HepG2 (cell line): Measurements from ENCODE around the gene RABGAP1L. TPM values are rescaled to one million over a fixed set of nuclear protein-coding genes. Genes with fewer than 3 reads are reported as not detected.

Experiments
- ATAC-seq: fragments of 200-7000 bp; cut with Tn5 transposase; 3 replicates; pipeline ENCODE4 v1.9.1; 2020; ENCODE audit warnings: mild to moderate bottlenecking, moderate library complexity
- BruUV-seq: library from RNA; stranded (reverse); fragments of 400-500 nt; replicated peaks from 2 replicates; lab custom pipeline; 2021; lab: Mats Ljungman, UMichigan
- CTCF ChIA-PET: fragments of 300-600 bp; formaldehyde crosslinking; extraction: SDS; loops from one replicate; lab custom pipeline; 2021; ENCODE audit warnings: low total read pairs, inconsistent platforms, low intra/inter-chr PET ratio; lab: Yijun Ruan, JAX
- POLR2A ChIA-PET: fragments of 350-600 bp; sonication (Branson Sonifier 250); formaldehyde crosslinking; loops from one replicate; lab custom pipeline; 2020; ENCODE audit warnings: antibody characterized with exemption, inconsistent platforms; lab: Yijun Ruan, JAX
- DNase-seq: peaks from one replicate; pipeline ENCODE4 v3.0.0-alpha.2; 2015; ENCODE audit warnings: low spot score
- FAIRE-seq: peaks from 3 replicates; lab custom pipeline; 2011; peaks lifted over from hg19 to GRCh38; lab: Jason Lieb, UNC
- H2AFZ ChIP-seq: one replicate; pipeline ENCODE4 v1.6.1; 2011; ENCODE audit warnings: low read length, inconsistent platforms
- H3K27ac ChIP-seq: fragments of 300-600 bp; 3 replicates; pipeline ENCODE4 v1.8.0; 2011; ENCODE audit warnings: mixed run types, mild to moderate bottlenecking, mixed read lengths, low read length, inconsistent platforms; ENCODE audit not compliant: insufficient read depth; ENCODE audit errors: extremely low read length
- H3K27me3 ChIP-seq, 2 experiments: fragments of 200-600 bp in 1 of 2; 2 replicates in 1 of 2; 3 replicates in 1 of 2; pipeline versions ENCODE4 v1.6.0 to v1.8.0; 2011; ENCODE audit warnings: low read length in 2 of 2, mild to moderate bottlenecking in 2 of 2, moderate library complexity in 2 of 2, inconsistent platforms in 1 of 2; ENCODE audit not compliant: insufficient read depth in 2 of 2, control insufficient read depth in 1 of 2
- H3K36me3 ChIP-seq, 2 experiments: fragments of 200-600 bp in 1 of 2; replicated peaks in 1 of 2; 2 replicates in 1 of 2; 3 replicates in 1 of 2; pipeline versions ENCODE4 v1.5.1 to v1.8.0; 2011; ENCODE audit warnings: low read length in 2 of 2, inconsistent platforms in 1 of 2; ENCODE audit not compliant: insufficient read depth in 2 of 2, control insufficient read depth in 1 of 2
- H3K4me1 ChIP-seq: 2 replicates; pipeline ENCODE4 v1.5.1; 2012; ENCODE audit warnings: low read length, inconsistent platforms; ENCODE audit not compliant: insufficient read depth
- H3K4me2 ChIP-seq: 2 replicates; pipeline ENCODE4 v1.6.0; 2011; ENCODE audit warnings: low read depth, low read length, inconsistent platforms
- H3K4me3 ChIP-seq, 3 experiments: fragments of 200-600 bp in 1 of 3; sonication (generic), shearing (Covaris generic) in 1 of 3; replicated peaks in 1 of 3; 2 replicates each; pipeline ENCODE4 v1.5.1; 2011 to 2016; ENCODE audit warnings: low read length in 3 of 3, inconsistent platforms in 2 of 3, low read depth in 2 of 3, mild to moderate bottlenecking in 2 of 3, control low read depth in 1 of 3, mixed read lengths in 1 of 3; ENCODE audit not compliant: insufficient read depth in 1 of 3
- H3K79me2 ChIP-seq: one replicate; pipeline ENCODE4 v1.6.1; 2011; ENCODE audit warnings: low read length, inconsistent platforms; ENCODE audit not compliant: insufficient read depth
- H3K9ac ChIP-seq: 2 replicates; pipeline ENCODE4 v1.6.0; 2011; ENCODE audit warnings: mild to moderate bottlenecking, low read depth, low read length, inconsistent platforms; ENCODE audit not compliant: insufficient read depth
- H3K9me3 ChIP-seq: 2 replicates; pipeline ENCODE4 v1.5.1; 2012; ENCODE audit warnings: mild to moderate bottlenecking, low read length
- H4K20me1 ChIP-seq: 2 replicates; pipeline ENCODE4 v1.6.0; 2011; ENCODE audit warnings: inconsistent platforms, mild to moderate bottlenecking, low read length, moderate library complexity; ENCODE audit not compliant: insufficient read depth
- ELF3 ChIP-seq: IDR thresholded peaks from 2 replicates; pipeline ENCODE4 v1.6.1; 2016; ENCODE audit warnings: missing genetic modification reagents, missing compliant biosample characterization
- HMG20B ChIP-seq: conservative IDR thresholded peaks from 2 replicates; pipeline ENCODE4 v1.6.1; 2016; ENCODE audit warnings: missing genetic modification reagents, missing compliant biosample characterization
- KDM6A ChIP-seq: IDR thresholded peaks from 2 replicates; pipeline ENCODE4 v1.6.1; 2016; ENCODE audit warnings: low read depth
- KIAA2018 ChIP-seq: sonication (generic); formaldehyde crosslinking; IDR thresholded peaks from 2 replicates; pipeline ENCODE4 v1.5.0; 2020; ENCODE audit warnings: mild to moderate bottlenecking, missing genetic modification reagents, borderline replicate concordance
- PAX8 ChIP-seq: sonication (generic); formaldehyde crosslinking; IDR thresholded peaks from 2 replicates; pipeline ENCODE4 v1.8.0; 2022; ENCODE audit warnings: mild to moderate bottlenecking, missing genetic modification reagents, borderline replicate concordance
- PRPF4 ChIP-seq: fragments of 200-400 bp; formaldehyde crosslinking; IDR thresholded peaks from 2 replicates; pipeline ENCODE4 v1.6.1; 2016; ENCODE audit warnings: low read length, low read depth; ENCODE audit not compliant: poor library complexity, severe bottlenecking
- RFX3 ChIP-seq: IDR thresholded peaks from 2 replicates; pipeline ENCODE4 v1.6.1; 2016; ENCODE audit warnings: missing biosample characterization, missing genetic modification reagents
- SPEN ChIP-seq: sonication (generic); formaldehyde crosslinking; IDR thresholded peaks from 2 replicates; pipeline ENCODE4 v1.5.1; 2020; ENCODE audit warnings: low read depth, mild to moderate bottlenecking, missing genetic modification reagents
- TEAD3 ChIP-seq: optimal IDR thresholded peaks from 2 replicates; pipeline ENCODE3; 2016; ENCODE audit warnings: borderline replicate concordance
- ZFP62 ChIP-seq: sonication (generic); formaldehyde crosslinking; IDR thresholded peaks from 2 replicates; pipeline ENCODE4 v1.4.0; 2020; ENCODE audit warnings: missing genetic modification reagents
- ZNF569 ChIP-seq: sonication (generic); formaldehyde crosslinking; IDR thresholded peaks from 2 replicates; pipeline ENCODE4 v1.5.0; 2020; ENCODE audit warnings: mild to moderate bottlenecking, missing genetic modification reagents, moderate library complexity, borderline replicate concordance
- WGBS: methylation state at CpG from one replicate; pipeline ENCODE4 v1.1.6; 2017; ENCODE audit warnings: low lambda C conversion rate; 5-methylcytosine and 5-hydroxymethylcytosine counted together
- in situ Hi-C: cut with HindIII; loops from 2 replicates; pipeline ENCODE4 v1.10.0; 2017; ENCODE audit warnings: low pct_unique_long_range_greater_than_20kb; ENCODE audit not compliant: extremely low pct_ligation_motif_present
- intact Hi-C: fragments of 100-400 bp; cut with micrococcal nuclease; formaldehyde crosslinking; loops from one replicate; pipeline ENCODE4 v1.10.0; 2022; ENCODE audit not compliant: unreplicated experiment
- polyA plus RNA-seq, 8 experiments: library from polyadenylated mRNA; depleted of rRNA in 3 of 8; stranded (reverse) in 7 of 8; unstranded in 1 of 8; fragments of >200 nt; fragmentation: Illumina TruSeq in 4 of 8; extraction: Trizol in 4 of 8; gene quantifications; 2 replicates each; pipeline versions ENCODE4 v1.2.1 to v1.2.3, GENCODE V29; 2011 to 2016; ENCODE audit warnings: low read depth in 4 of 8, missing spikeins in 1 of 8, mixed read lengths in 1 of 8; ENCODE audit not compliant: insufficient read depth in 1 of 8
- total RNA-seq, 5 experiments: library from RNA; depleted of rRNA; stranded (reverse); fragments of >200 nt; fragmentation: Illumina TruSeq; extraction: Trizol; gene quantifications; 2 replicates each; pipeline ENCODE4 v1.2.3, GENCODE V29; 2016; ENCODE audit warnings: low read depth in 1 of 5
- TF ChIP-seq, protein P1 (sequence below): sonication (generic); formaldehyde crosslinking; conservative IDR thresholded peaks from 2 replicates; pipeline ENCODE4 v1.8.0; 2022; ENCODE audit warnings: mild to moderate bottlenecking, moderate library complexity, missing genetic modification reagents
- TF ChIP-seq, protein P2 (sequence below): sonication (generic); formaldehyde crosslinking; IDR thresholded peaks from 2 replicates; pipeline ENCODE4 v1.5.0; 2020; ENCODE audit warnings: mild to moderate bottlenecking, missing genetic modification reagents

RABGAP1L gene
- total and polyA plus RNA-seq, 2 of the 13 experiments (the other 11 are each of a cell fraction or from before 2014, with no cell fraction given) = 7.9 to 22.6 TPM

DNA sequence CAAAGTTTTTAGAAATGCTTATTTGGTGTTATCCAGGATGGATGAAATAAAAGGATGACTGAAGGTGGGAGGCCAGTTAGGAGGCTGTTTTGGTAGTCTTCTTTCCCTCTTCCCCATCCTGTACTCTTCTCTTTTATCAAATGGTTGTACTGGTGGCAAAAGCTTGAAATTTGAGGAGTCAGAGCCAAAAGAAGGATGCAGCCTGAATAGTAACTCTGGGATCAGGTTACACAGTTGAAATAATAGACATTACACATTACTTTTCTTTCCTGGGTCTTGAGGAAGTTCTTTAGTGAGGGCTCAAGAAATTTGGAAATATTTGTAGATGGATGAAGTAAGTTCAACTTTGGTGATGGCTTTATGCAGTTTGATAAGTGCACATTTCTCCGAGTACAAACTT lies 397.1 kb downstream of the RABGAP1L start:
- BruUV-seq = no TSS peak
- CTCF ChIA-PET = no interaction called here
- in situ Hi-C loops = no loop called here

More for the DNA sequence above, 397.1 kb downstream of the RABGAP1L start:
- Histone ChIP-seq H3K4me3 (no peak overlapping the region), H3K27ac (no peak overlapping the region), H3K79me2 (no peaks in the 10 kb centered on the region), H2AFZ (no peak overlapping the region), H3K4me1 (peaks cover 9% of the 10 kb centered on the region), H3K27me3 (no peaks in the 10 kb centered on the region), H3K36me3 (no peaks in the 10 kb centered on the region), H3K9me3 (no peaks in the 10 kb centered on the region), H3K4me2 (no peak overlapping the region), H4K20me1 (no peaks in the 10 kb centered on the region), H3K9ac (no peak overlapping the region)
- FAIRE-seq (no peak), DNase-seq (no peak), ATAC-seq (no peak)
- POLR2A ChIA-PET = no interaction called here
- intact Hi-C loops = no loop called here
- TF ChIP-seq ZFP62 (CRISPR knock-in tag) = no peak
- TF ChIP-seq RFX3 = no peak
- TF ChIP-seq, protein P1, sequence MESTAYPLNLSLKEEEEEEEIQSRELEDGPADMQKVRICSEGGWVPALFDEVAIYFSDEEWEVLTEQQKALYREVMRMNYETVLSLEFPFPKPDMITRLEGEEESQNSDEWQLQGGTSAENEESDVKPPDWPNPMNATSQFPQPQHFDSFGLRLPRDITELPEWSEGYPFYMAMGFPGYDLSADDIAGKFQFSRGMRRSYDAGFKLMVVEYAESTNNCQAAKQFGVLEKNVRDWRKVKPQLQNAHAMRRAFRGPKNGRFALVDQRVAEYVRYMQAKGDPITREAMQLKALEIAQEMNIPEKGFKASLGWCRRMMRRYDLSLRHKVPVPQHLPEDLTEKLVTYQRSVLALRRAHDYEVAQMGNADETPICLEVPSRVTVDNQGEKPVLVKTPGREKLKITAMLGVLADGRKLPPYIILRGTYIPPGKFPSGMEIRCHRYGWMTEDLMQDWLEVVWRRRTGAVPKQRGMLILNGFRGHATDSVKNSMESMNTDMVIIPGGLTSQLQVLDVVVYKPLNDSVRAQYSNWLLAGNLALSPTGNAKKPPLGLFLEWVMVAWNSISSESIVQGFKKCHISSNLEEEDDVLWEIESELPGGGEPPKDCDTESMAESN (CRISPR knock-in tag) = no peak
- TF ChIP-seq KIAA2018 = no peak
- no peak for TF ChIP-seq ZNF569 (CRISPR knock-in tag)
- TF ChIP-seq SPEN (CRISPR knock-in tag) = no peak
- TF ChIP-seq TEAD3 (CRISPR knock-in tag) = no peak
- no peak for TF ChIP-seq PRPF4
- TF ChIP-seq, protein P2, sequence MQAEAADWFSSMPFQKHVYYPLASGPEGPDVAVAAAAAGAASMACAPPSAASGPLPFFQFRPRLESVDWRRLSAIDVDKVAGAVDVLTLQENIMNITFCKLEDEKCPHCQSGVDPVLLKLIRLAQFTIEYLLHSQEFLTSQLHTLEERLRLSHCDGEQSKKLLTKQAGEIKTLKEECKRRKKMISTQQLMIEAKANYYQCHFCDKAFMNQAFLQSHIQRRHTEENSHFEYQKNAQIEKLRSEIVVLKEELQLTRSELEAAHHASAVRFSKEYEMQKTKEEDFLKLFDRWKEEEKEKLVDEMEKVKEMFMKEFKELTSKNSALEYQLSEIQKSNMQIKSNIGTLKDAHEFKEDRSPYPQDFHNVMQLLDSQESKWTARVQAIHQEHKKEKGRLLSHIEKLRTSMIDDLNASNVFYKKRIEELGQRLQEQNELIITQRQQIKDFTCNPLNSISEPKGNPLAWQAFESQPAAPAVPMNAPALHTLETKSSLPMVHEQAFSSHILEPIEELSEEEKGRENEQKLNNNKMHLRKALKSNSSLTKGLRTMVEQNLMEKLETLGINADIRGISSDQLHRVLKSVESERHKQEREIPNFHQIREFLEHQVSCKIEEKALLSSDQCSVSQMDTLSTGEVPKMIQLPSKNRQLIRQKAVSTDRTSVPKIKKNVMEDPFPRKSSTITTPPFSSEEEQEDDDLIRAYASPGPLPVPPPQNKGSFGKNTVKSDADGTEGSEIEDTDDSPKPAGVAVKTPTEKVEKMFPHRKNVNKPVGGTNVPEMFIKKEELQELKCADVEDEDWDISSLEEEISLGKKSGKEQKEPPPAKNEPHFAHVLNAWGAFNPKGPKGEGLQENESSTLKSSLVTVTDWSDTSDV (CRISPR knock-in tag) = no peak
- no peak for TF ChIP-seq PAX8 (CRISPR knock-in tag)
- TF ChIP-seq HMG20B (CRISPR knock-in tag) = no peak
- no peak for TF ChIP-seq KDM6A (CRISPR knock-in tag)
- TF ChIP-seq ELF3 (CRISPR knock-in tag) = no peak
- WGBS = 95% methylated on average over 1 of the region's 1 CpG
